CD4-positive, alpha-beta T cell (primary cell): ENCODE measurements around the gene NPAS3. TPM values are rescaled to one million over a fixed set of nuclear protein-coding genes. Genes with fewer than 3 reads are reported as not detected.

Experiments
- ATAC-seq: fragments of 200-7000 bp; cut with Tn5 transposase; one replicate; pipeline ENCODE4 v1.10.0; 2022; ENCODE audit warnings: mild to moderate bottlenecking; ENCODE audit not compliant: poor library complexity
- CTCF ChIA-PET: fragments of 350-600 bp; sonication (Branson Sonifier 250); formaldehyde crosslinking; loops from one replicate; lab custom pipeline; 2021; ENCODE audit warnings: antibody characterized with exemption, inconsistent platforms; lab: Charles Lee
- POLR2A ChIA-PET: fragments of 350-600 bp; sonication (Branson Sonifier 250); formaldehyde crosslinking; loops from one replicate; lab custom pipeline; 2021; ENCODE audit warnings: antibody characterized with exemption, inconsistent platforms; lab: Charles Lee
- DNase-seq, 14 experiments: peaks; one replicate each; pipeline ENCODE4 v3.0.0-alpha.2; 2013 to 2020; ENCODE audit warnings: mixed read lengths in 2 of 14
- H3K27ac ChIP-seq, 2 donors: one replicate each; pipeline versions ENCODE4 v1.5.1 to v1.7.0; 2013; ENCODE audit warnings: low read length in 2 of 2, low read depth in 1 of 2, mild to moderate bottlenecking in 1 of 2
- H3K27me3 ChIP-seq, 2 experiments: 1 replicate in 1 of 2; 2 replicates in 1 of 2; pipeline versions ENCODE4 v1.6.1 to v1.7.0; 2013; ENCODE audit warnings: low read length in 2 of 2, control low read depth in 1 of 2, mild to moderate bottlenecking in 1 of 2, moderate library complexity in 1 of 2; ENCODE audit not compliant: insufficient read depth in 2 of 2, control insufficient read depth in 1 of 2
- H3K36me3 ChIP-seq: one replicate; pipeline ENCODE4 v1.6.1; 2013; ENCODE audit warnings: low read length, control low read depth; ENCODE audit not compliant: insufficient read depth
- H3K4me1 ChIP-seq: one replicate; pipeline ENCODE4 v1.6.1; 2013; ENCODE audit warnings: low read length, control low read depth; ENCODE audit not compliant: insufficient read depth
- H3K4me3 ChIP-seq: one replicate; pipeline ENCODE4 v1.5.1; 2013; ENCODE audit warnings: mild to moderate bottlenecking, low read length, moderate library complexity
- H3K9me3 ChIP-seq, 2 experiments: 1 replicate in 1 of 2; 2 replicates in 1 of 2; pipeline versions ENCODE4 v1.6.1 to v1.7.0; 2013; ENCODE audit warnings: low read length in 2 of 2, mild to moderate bottlenecking in 2 of 2, control low read depth in 1 of 2, moderate library complexity in 1 of 2; ENCODE audit not compliant: control insufficient read depth in 1 of 2, insufficient read depth in 1 of 2
- H3K27ac Mint-ChIP-seq: one replicate; pipeline ENCODE4 v1.8.0; 2020; ENCODE audit warnings: mixed read lengths
- H3K27me3 Mint-ChIP-seq: one replicate; pipeline ENCODE4 v1.8.0; 2021; ENCODE audit warnings: mixed read lengths
- H3K36me3 Mint-ChIP-seq: one replicate; pipeline ENCODE4 v1.8.0; 2021; ENCODE audit warnings: low read depth, mixed read lengths
- H3K4me1 Mint-ChIP-seq: one replicate; pipeline ENCODE4 v1.8.0; 2021; ENCODE audit warnings: low read depth, mixed read lengths
- H3K4me3 Mint-ChIP-seq: one replicate; pipeline ENCODE4 v1.8.0; 2020; ENCODE audit warnings: mild to moderate bottlenecking, mixed read lengths
- H3K9me3 Mint-ChIP-seq: one replicate; pipeline ENCODE4 v1.8.0; 2020; ENCODE audit warnings: mixed read lengths
- intact Hi-C, 2 experiments: fragments of 100-400 bp; cut with DNase I in 1 of 2; cut with micrococcal nuclease in 1 of 2; formaldehyde crosslinking; loops; one replicate each; pipeline versions ENCODE4 v1.15.1 to v1.9.0; 2023 to 2025; cut with DNase I, micrococcal nuclease
- total RNA-seq, 174 experiments: library from RNA in 2 of 174; stranded (reverse) in 2 of 174; gene quantifications; one replicate each; pipeline ENCODE4 v1.2.3 and lab custom pipeline; 2021 to 2026
- TF ChIP-seq, protein P1 (sequence below): fragments of 200-600 bp; IDR thresholded peaks from one replicate; pipeline ENCODE4 v1.8.0; 2022; ENCODE audit warnings: antibody characterized with exemption, mild to moderate bottlenecking

NPAS3 gene
- total RNA-seq, 2 experiments from 2014 or later, result not detected

DNA sequence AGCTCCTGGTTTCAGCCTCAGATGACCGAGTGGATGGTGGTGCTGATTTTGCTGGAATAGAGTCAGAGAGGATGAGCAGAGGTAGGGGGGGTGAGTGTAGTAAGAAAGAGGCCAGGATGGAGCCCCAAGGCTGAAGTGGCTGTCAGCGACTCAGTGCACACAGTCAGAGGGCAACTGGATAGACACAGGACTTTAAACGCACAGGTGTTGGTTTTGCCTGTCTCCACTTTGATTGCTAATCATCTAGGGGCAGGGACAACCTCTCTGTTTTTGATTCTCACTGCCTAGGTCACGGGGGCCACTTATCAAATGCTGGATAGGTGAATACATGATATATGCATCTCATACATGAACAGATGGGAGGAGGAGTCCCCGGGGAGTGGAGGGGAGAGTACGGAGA lies 912.7 kb downstream of the NPAS3 start:
- ATAC-seq (no peak), DNase-seq (no peak)
- Mint-ChIP-seq H3K9me3 (no peaks in the 10 kb centered on the region), H3K4me1 (no peaks in the 10 kb centered on the region), H3K4me3 (no peak overlapping the region), H3K27me3 (no peaks in the 10 kb centered on the region), H3K36me3 (no peaks in the 10 kb centered on the region), H3K27ac (no peak overlapping the region)
- Histone ChIP-seq H3K4me3 (no peak overlapping the region), H3K36me3 (no peaks in the 10 kb centered on the region), H3K4me1 (no peaks in the 10 kb centered on the region), H3K27me3 (no peaks in the 10 kb centered on the region), H3K9me3 (peaks cover 0 to 3% of the 10 kb centered on the region in 2 experiments), H3K27ac (no peak overlapping the region)
- POLR2A ChIA-PET, result no interaction called here
- TF ChIP-seq, protein P1, sequence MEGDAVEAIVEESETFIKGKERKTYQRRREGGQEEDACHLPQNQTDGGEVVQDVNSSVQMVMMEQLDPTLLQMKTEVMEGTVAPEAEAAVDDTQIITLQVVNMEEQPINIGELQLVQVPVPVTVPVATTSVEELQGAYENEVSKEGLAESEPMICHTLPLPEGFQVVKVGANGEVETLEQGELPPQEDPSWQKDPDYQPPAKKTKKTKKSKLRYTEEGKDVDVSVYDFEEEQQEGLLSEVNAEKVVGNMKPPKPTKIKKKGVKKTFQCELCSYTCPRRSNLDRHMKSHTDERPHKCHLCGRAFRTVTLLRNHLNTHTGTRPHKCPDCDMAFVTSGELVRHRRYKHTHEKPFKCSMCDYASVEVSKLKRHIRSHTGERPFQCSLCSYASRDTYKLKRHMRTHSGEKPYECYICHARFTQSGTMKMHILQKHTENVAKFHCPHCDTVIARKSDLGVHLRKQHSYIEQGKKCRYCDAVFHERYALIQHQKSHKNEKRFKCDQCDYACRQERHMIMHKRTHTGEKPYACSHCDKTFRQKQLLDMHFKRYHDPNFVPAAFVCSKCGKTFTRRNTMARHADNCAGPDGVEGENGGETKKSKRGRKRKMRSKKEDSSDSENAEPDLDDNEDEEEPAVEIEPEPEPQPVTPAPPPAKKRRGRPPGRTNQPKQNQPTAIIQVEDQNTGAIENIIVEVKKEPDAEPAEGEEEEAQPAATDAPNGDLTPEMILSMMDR, result no peak
- CTCF ChIA-PET, result no interaction called here
- intact Hi-C loops, result no loop called here

DNA sequence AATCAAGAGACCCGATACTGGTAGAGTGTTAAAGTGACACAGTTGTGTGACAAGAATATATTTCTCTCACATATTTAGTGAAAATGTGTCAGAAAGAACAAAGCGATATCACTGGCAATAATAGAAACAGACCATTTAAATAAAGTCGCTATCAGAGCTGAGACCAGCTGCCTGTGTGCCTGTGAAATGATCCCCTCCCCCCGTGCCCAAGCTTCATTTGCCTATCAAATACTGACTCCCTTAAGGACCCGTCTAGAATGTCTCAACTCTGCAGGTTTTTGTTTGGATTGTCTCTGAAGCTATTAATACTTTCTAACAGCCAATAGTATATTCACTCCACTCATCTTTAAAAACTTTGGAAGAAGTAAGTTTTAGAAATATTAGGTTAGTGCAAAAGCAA lies 913.3 kb downstream of the NPAS3 start:
- TF ChIP-seq, protein P1, result no peak
- Histone ChIP-seq H3K9me3 (peaks cover 0 to 3% of the 10 kb centered on the region in 2 experiments), H3K27me3 (no peaks in the 10 kb centered on the region), H3K27ac (no peak overlapping the region), H3K4me3 (no peak overlapping the region), H3K36me3 (no peaks in the 10 kb centered on the region), H3K4me1 (no peaks in the 10 kb centered on the region)
- no peaks in the 10 kb centered on the region for H3K36me3 Mint-ChIP-seq
- ATAC-seq, result no peak
- intact Hi-C loops, result no loop called here
- POLR2A ChIA-PET, result no interaction called here
- H3K27me3 Mint-ChIP-seq, result no peaks in the 10 kb centered on the region
- H3K4me1 Mint-ChIP-seq, result no peaks in the 10 kb centered on the region
- CTCF ChIA-PET, result no interaction called here
- no peak for DNase-seq
- no peak overlapping the region for H3K4me3 Mint-ChIP-seq
- H3K9me3 Mint-ChIP-seq, result no peaks in the 10 kb centered on the region
- H3K27ac Mint-ChIP-seq, result no peak overlapping the region
